HG02588 (cell line): ENCODE results near the gene RASA3.
"Not testable (repeated sequence)": the region's sequence is repeated elsewhere in the genome, so short reads cannot be mapped to it uniquely, and the experiment has no call there.

Experiments used
- ATAC-seq: cut with Tn5 transposase; IDR thresholded peaks from one replicate; pipeline ENCODE4 v1.9.1; 2021; ENCODE audit warnings: mild to moderate bottlenecking, moderate library complexity; ENCODE audit not compliant: unreplicated experiment

RASA3 gene

DNA sequence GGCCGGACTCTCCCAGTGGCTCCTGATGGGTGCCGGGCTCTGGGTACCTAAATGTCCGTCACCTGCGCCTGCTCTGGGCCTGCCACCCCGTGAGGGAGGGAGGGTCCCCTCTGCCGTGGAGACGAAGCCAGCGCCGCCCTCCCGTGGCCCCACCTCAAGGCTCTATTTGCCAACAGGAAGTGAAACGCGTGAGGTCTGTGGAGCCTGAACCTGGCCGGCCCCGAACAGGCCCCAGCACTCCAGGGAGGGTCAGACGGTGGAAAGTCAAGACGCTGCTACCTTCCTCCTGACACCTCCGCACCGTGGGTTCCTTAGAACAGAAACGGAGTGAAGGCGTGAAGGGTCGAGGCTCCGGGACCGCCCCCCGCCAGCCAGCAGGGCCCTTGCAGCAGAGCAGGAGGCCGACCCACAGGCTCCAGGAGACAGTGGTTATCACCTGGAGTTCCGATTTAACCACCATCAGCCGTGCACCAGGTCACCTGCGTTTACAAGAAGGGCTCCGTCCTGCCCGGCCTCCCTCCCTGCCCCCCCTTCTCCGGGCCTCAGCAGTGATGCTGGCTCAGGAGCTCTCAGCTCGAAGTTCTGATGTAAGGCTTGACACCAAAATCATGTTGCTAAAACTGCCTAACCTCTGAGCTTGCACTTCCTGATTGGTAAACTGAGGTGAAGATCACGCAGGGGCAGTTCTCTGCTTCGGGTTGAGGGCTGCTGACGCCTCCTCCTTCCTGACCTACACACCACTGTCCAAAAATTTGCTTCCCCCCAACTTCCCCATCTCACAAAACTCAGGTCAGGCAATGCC lies 107.6 kb downstream of the RASA3 start:
- peak; percentile 63 for ATAC-seq

DNA sequence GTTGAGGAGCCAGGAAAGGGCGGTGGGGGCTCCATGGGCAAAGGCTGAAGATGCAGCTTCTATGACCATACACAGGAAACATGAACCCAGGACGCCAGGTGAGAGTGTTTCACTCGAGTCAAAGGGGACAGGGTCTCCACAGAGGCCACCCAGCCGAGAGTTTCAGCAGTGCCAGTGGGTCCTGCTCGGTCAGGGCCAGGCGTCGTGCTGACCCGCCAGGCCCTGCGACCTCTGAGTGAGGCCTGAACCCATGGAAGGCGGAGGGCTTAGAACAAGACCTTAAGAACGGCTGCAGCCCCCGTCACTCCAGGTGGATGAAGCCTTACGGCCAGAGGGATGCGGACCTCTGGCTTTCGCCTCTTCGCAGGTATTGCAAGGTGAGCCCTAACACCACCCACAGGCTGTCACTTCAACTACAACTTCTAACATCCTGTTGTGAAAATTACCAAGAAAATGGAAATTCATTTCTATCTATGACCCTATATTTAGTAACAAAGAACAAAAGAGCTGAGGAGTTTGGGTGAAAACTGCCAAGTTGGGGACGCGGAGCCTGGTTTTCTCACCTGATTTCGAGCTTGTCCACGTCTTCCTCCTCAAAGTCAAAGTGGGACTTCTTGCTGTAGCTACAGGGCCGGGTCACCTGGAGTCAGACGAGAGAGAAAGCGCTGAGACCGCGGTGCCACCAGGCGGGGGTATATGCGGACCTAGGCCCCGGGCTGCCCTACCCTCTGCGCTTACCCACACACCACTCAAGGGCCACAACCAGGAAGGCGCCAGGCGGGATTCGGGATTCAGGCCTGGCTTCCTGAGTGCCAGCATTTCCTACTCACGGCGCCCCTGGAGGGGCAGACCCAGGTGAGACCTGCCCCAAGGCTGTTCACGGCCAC lies 108.5 kb downstream of the RASA3 start:
- ATAC-seq, result no peak

DNA sequence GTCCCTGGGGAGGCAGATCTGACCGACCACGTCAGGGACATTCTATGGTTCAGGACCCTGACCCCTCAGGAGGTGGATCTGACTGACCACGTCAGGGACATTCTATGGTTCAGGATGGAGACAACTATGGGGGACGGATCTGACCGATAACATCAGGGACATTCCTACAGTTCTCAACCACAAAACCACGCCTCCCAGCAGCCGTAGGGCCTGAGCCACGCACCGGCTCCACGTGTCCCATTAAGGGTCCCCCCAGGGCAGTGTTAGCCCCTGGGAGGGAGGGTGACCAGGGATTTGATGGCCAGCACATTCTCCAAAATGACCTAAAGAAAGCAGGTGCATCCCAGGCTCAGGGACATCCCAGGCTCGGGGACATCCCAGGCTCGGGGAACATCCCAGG lies 109.5 kb downstream of the RASA3 start:
- no peak for ATAC-seq

DNA sequence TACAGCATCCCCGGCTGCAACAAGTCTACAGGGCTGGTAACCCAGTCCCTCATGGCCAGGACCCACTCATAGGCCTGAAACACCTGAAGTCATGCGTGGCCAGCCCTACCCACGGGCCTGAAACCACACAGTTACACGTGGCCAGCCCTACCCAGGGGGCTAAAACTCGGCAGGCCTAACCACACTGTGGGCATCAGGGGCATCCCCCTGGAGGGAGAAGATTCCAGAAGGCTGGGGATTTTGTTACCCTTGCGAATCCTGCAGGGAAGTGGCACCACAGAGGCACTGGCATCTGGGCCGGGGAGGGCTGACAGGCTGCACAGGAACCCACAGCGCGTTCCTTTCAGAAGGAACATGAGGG lies 110.1 kb downstream of the RASA3 start:
- ATAC-seq, result no peak

DNA sequence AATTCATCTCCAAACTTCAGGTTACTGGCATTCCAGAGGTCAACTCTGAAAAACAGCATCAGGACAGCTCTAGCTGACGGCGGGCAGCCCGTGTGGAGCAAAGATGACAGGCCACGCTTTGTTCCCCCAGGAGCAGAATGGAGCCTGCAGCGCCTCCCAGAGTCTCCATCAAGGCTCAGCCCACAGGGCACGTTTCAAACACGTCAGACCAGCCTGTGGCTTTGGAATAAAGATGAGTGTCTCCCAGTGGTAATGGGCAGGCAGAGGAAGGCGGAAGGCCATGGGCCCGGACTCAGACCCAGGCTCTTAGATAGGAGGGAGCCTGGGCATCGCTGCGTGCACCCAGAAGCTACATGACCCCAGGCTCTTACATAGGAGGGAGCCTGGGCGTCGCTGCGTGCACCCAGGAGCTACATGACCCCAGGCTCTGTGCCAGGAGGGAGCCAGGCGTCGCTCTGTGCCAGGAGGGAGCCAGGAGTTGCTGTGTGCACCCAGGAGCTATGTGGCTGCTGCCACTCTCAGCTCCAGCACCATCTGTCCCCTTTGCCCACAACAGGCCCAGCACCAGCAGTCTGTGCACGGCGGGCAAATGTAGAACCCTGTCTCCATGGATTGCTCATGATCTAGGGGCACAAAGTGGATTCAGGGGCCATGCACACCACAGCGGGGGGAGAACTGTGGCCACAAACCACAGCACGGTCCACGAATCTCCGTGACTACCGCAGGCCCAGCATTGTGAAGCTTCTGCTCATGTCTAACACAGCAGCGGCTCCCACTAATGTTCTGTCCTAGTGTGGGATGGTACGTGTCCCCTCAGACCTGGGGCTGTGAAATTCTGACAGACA lies 110.7 kb downstream of the RASA3 start:
- no peak for ATAC-seq

DNA sequence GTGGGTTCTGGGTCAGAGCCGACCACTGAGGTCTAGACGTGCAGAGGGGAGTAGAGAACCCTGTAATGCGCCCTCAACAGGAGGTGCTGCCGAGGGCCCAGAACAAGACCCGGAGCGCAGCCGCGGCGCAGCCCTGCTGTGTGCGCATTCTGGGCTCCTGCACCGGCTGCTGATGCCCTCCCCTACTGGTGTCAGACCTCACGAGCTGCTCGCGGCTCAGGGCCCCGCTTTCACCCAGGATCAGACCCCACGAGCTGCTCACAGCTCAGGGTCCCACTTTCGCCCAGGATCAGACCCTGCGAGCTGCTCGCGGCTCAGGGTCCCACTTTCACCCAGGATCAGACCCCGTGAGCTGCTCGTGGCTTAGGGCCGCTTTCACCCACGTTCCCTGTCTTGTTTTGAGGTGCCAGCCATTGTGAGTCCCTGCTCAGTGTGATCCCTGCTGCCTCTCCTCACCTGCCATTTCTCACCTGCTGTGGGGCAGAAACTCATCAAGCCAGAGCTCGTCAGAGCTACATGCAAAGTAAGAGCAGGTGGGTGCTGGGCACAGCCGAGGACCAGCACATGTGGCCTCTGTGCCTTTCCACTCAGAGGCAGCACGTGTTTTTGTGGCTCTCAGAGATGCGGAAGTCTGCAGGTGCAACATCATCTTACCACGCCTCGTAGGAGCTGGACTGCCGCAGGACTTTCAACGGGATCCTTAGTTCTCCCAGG lies 111.5 kb downstream of the RASA3 start:
- ATAC-seq, result no peak

DNA sequence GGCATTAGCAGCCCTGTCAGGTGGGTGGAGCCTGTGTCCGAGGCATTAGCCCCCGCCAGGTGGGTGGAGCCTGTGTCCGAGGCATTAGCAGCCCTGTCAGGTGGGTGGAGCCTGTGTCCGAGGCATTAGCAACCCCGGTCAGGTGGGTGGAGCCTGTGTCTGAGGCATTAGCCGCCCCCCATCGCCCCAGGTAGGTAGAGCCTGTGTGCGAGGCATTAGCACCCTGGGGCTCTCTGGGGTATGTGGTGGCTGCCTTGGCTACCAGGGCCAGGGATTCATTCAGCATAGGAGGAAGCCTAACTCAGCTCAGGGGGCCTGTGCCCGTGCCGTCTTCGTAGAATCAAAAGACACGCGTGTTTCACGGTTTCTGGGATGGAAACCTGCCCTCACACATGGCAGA lies 112.3 kb downstream of the RASA3 start:
- ATAC-seq, result not testable (repeated sequence)

DNA sequence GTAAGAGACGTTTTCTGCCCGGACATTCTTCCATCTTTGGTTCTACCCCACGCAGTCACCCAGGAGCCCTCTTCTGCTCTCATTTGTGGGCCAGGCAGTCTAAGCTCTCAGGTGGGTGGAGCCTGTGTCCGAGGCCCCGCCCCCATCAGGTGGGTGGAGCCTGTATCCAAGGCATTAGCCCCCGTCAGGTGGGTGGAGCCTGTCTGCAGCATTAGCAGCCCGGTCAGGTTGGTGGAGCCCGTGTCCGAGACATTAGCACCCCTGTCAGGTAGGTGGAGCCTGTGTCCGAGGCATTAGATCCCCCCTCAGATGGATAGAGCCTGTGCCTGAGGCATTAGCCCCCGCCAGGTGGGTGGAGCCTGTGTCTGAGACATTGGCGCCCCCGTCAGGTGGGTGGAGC lies 113.1 kb downstream of the RASA3 start:
- no peak for ATAC-seq

DNA sequence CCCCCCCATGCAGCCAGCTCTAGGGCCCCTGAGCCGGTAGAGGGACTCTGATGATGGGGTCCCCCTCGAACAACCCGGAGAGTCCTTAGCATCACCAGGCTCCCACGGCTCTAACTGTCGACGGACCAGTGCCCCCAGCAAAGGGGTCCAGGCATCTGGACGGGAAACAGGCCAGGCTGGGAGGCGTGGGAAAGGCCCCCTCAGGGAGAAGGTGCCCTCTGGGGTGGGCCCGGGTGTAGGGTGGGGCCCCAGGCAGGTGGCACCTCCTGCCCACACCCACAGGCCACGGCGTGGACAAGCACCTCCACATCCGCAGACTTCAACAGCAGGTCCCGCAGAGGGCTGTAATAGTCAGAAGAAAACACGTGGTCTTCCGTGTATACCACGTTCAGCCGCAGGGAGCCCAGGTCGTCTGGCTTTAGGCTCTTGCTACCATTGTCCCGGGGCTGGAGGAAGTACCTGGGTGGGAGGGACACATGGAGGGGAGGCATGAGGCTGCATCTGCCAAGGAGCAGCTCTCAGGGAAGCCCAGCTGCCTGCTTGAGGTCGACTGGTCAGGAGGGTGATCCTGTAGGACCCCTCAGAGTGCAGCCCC lies 113.9 kb downstream of the RASA3 start:
- ATAC-seq, result no peak

DNA sequence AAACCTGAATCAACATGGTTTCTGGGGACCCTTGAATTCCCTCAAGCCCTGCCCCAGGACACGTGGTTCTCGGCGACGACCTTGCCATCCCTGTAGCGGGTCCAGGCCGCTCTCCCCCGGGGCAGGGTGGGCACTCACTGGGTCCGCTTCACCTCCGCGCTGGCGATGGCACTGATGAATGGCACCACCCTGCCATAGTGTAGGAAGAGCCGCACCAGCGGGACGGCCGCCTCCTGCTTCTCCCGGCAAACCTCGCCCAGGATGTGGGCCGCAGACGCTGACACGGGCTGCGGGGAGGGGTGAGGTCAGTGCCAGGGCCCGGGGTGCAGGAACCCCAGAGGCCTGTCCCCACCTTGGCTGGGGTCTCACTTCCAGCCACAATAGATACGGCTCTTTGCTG lies 114.5 kb downstream of the RASA3 start:
- ATAC-seq, result no peak

DNA sequence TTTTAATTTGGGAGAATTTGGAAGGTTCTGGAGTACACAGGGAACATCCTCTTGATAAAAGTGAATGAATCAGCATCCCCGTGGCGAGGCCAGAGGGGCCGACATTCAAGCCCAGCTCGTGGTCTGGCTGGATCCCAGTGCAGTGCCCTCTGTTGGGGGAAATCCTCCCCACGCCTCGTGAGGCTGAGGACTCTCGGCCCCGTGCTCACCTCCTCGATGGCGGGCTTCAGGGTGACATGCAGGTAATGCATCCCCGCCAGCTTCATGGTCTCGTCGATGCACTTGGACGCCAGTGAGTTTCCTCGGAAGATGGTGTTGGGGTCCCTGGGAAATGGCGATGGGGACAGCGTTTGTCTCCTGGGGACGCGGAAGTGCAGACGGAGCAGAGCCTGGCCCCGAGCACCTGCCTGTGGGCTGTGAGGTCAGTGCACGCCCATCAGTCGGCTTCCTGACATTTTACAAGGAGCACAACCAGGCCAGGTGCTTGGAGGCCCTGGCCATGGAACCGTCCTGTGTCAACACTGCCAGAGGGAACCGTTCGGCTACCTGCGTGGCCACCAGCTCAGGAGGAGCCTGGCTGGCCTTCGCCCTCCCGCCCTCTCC lies 115.3 kb downstream of the RASA3 start:
- no peak for ATAC-seq

DNA sequence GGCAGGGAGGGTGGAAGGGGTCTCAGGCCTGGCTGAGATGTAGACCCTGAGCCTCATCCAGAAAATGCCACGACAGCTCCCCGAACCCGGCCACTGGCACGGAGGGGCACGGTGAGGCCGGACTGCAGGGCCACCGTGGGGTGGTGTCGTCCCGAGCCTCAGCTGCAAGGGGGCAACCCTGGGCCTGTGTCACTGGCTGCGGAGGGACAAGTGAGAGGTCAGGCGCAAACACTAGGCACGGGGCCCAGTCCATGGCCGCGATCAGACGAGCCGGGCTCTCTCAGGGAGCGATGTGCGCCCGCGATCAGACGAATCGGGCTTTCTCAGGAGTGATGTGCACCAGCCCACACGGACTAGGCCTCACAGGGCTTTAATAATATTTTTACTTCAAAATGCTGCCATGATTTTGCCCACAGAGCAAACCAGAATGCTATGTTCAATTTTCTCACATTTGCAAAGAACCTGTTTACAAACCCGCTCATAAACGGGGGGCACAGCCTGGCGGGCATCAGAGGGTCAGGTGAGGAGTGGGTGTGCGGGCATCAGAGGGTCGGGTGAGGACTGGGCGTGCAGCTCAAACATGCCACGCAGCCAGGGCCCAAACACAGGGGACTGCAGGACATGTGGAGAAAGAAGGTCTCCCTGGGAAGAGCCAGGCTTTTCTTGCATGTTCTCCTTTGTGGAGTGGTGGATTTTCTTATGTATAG lies 115.9 kb downstream of the RASA3 start:
- no peak for ATAC-seq

DNA sequence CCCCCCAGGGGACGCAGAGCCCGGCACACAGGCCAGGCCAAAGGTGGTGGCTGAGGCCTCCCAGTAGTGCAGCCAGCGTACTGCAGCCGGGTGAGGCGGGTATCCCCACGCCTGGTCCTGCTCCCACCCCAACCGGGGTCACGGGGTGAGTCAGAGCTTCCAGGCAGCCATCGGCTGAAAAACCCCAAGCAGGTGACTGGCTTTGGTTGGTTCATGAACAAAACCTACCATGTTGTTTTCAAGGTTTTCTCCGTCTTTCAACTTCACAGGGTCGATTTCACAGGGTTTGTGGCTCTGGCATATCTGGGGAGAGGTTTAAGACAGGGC lies 116.5 kb downstream of the RASA3 start:
- no peak for ATAC-seq

DNA sequence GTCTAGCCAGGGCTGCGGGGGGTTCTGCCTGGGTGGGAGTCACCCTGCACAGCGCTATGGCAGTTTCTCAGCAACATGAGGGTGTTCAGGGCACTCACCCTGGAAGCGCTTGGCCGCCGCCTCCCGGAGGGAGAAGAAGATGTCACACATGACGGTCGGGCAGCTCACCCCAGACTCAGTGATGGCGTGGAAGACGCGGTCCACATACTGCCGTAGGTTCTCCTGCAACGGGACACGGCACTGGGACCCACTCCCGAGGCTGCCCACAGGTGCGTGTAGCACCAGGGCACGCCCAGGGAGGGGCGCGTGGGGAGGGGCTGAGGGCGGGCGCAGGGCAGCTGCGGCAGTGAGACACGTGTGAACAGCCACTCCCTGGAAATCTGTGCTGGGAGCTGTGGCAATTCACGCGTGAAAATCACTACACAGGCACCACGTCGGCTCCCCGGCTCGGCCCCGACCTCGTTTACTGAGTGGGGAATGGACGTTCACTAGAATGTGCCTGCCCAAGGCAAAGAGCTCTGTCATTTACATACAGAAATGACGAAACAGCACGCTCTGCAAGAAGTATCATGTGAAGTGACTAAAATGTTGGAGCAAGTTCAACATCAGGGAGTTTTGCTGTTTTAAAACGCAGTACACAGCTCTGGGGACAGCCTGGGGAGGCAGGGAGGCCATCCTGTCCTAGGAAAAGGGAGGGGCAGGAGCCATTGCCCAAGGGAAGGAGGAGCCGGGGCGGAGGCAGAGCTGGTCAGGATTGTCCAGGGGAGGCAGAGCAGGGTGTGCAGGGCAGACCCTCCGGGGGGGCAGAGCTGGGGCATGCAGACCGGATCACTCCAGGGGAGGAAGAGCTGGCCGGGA lies 117.1 kb downstream of the RASA3 start:
- ATAC-seq, result no peak

DNA sequence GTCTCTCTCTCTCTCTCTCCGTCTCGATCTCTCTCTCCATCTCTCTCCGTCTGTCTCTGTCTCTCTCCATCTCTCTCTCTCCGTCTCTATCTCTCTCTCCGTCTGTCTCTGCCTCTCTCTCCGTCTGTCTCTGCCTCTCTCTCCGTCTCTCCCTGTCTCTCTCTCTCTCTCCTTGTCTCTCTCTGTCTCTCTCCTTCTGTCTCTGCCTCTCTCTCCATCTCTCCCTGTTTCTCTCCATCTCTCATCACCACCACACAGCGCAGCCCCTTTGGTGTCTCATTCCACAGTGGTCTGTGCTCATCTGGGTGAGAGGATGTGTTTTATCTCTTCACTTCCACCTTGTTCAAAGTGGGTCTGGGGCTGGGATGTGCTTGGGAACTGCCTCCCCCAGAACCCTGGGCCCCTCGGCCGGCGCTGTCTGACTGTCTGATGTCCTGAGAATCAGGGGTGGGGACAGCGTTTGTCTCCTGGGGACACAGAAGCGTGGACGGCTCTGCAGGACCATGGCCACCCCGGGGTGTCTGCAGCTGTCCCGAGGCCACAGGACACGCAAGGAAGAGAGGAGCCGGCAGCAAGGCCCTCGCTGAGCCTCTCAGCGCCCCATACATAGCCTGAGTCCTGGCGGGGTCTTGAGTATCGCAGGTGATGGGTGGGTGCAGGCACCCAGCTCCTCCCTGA lies 118.3 kb downstream of the RASA3 start:
- no peak for ATAC-seq

DNA sequence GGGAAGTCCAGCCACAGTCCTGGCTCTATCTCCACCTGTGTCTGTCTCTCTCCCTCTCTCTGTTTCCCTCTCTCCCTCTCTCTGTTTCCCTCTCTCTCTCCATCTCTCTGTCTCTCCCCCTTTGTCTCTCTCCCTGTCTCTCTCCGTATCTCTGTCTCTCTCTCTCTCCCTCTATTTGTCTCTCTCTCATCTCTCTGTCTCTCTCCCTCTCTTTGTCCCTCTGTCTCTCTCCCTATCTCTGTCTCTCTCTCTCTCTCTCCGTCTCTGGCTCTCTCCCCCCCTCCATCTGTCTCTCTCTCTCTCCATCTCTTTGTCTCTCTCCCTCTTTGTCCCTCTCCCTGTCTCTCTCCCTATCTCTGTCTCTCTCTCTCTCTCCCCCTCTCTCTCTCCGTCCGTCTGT lies 119.1 kb downstream of the RASA3 start:
- no peak for ATAC-seq

DNA sequence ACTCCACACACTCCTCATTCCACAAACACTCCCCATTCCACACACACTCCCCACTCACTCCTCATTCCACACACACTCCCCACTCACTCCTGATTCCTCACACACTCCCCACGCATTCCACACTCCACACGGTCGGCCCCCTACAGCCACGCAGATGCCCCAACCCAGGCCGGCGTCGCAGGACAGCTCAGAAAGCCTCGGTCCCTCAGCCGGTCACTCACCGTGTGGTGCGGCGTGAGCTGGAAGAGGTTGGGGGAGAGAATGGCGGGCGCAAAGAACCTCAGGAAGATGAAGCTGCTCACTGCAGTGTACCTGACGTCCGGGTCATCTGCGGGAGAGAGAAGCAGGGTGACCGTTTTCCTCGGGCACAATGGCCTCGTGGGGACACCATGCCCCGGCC lies 119.5 kb downstream of the RASA3 start:
- ATAC-seq, result no peak

DNA sequence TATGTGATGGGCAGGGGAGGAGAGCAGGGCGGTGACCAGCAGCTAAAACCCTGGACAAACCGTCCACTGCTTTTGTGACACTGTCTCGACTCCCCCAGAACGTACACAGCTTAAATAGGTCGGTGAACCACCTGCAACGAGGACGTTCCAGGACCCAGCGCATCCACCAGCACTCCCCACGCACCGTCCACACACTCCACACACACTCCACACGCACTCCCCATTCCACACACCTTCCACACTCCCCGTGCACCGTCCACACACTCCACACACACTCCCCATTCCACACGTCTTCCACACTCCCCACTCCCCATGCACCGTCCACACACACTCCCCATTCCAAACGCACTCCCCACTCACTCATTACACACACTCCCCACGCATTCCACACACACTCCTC lies 120.3 kb downstream of the RASA3 start:
- ATAC-seq, result no peak
